ENCODE data around the gene ADAMTS17.

DNA sequence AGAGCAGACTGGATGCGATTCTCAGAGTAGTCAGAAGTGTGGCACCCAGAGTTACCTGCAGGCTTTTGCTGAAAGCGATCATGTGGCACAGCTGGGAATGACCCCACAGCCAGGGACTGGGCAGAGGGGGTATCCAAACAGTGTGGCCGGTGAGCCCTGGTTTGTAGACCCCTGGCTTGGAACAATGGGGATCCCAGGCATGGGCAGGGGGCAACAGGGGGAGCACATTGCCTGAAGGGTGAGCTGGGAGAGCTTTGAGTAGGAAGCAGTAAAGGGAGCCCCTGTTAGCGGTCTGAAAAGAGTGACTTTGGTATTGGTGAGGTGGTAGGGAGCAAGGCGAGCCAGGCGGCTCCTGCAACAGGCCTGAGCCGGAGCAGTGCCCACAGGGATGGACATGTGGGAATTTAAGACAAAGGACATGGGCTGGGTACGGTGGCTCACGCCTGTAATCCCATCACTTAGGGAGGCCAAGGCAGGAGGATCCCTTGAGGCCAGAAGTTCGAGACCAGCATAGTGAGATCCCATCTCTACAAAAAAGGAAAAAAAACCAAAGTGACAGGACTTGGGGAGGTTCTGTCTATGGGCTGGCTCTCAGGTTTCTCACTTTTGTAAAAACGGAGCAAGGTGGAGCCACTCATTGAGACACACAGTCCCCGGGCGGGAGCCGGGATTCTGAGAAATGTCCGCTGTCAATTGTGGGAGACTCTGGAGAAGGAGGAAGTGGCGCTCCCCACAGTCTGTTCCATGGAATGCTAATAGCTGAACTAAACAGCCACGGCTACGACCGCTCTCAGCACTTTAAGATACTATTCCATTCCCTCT lies 384.7 kb downstream of the ADAMTS17 start:
- TF ChIP-seq, protein P1, sequence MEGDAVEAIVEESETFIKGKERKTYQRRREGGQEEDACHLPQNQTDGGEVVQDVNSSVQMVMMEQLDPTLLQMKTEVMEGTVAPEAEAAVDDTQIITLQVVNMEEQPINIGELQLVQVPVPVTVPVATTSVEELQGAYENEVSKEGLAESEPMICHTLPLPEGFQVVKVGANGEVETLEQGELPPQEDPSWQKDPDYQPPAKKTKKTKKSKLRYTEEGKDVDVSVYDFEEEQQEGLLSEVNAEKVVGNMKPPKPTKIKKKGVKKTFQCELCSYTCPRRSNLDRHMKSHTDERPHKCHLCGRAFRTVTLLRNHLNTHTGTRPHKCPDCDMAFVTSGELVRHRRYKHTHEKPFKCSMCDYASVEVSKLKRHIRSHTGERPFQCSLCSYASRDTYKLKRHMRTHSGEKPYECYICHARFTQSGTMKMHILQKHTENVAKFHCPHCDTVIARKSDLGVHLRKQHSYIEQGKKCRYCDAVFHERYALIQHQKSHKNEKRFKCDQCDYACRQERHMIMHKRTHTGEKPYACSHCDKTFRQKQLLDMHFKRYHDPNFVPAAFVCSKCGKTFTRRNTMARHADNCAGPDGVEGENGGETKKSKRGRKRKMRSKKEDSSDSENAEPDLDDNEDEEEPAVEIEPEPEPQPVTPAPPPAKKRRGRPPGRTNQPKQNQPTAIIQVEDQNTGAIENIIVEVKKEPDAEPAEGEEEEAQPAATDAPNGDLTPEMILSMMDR (IDR thresholded peaks at IDR 0.05; ENCODE audit: borderline replicate concordance, extremely low read depth, low read length, poor library complexity, severe bottlenecking) = no peak
- TF ChIP-seq EZH2 (IDR thresholded peaks at IDR 0.05; ENCODE audit: borderline replicate concordance, low read depth, low read length, severe bottlenecking) = no peak
